IMR-90 (cell line): ENCODE measurements around the gene ZNF512. TPM values are rescaled to one million over a fixed set of nuclear protein-coding genes. Genes with fewer than 3 reads are reported as not detected.

Experiments used
- ATAC-seq: fragments of 200-7000 bp; cut with Tn5 transposase; 2 replicates; pipeline ENCODE4 v1.9.1; 2020; ENCODE audit warnings: low read depth, mild to moderate bottlenecking, moderate library complexity
- BruUV-seq: library from RNA; stranded (reverse); fragments of 400-500 nt; replicated peaks from 2 replicates; lab custom pipeline; 2021; lab: Mats Ljungman, UMichigan
- CTCF ChIA-PET: fragments of 300-600 bp; formaldehyde crosslinking; extraction: SDS; loops from one replicate; lab custom pipeline; 2021; ENCODE audit warnings: antibody characterized with exemption; lab: Yijun Ruan, JAX
- POLR2A ChIA-PET: fragments of 300-600 bp; sonication (Branson Sonifier 250); formaldehyde crosslinking; loops from one replicate; lab custom pipeline; 2022; ENCODE audit warnings: antibody characterized with exemption; ENCODE audit not compliant: unreplicated experiment; lab: Charles Lee
- DNase-seq: peaks from one replicate; pipeline ENCODE4 v3.0.0; 2013
- H2AFZ ChIP-seq: replicated peaks from 2 replicates; pipeline ENCODE3; 2013; ENCODE audit warnings: low read length, mild to moderate bottlenecking; ENCODE audit not compliant: poor library complexity
- H2AK5ac ChIP-seq: 2 replicates; pipeline ENCODE4 v1.6.1; 2013; ENCODE audit warnings: low read depth, low read length, inconsistent platforms
- H2AK9ac ChIP-seq: replicated peaks from 2 replicates; pipeline ENCODE3; 2013; ENCODE audit warnings: mild to moderate bottlenecking, low read depth, low read length, moderate library complexity; ENCODE audit not compliant: poor library complexity
- H2BK120ac ChIP-seq: 2 replicates; pipeline ENCODE4 v1.6.1; 2013; ENCODE audit warnings: low read depth, low read length, inconsistent platforms
- H2BK15ac ChIP-seq: 3 replicates; pipeline ENCODE4 v1.6.1; 2013; ENCODE audit warnings: low read depth, low read length, inconsistent platforms
- H2BK20ac ChIP-seq: 2 replicates; pipeline ENCODE4 v1.6.1; 2013; ENCODE audit warnings: low read depth, mild to moderate bottlenecking, inconsistent platforms, low read length, moderate library complexity
- H2BK5ac ChIP-seq: 2 replicates; pipeline ENCODE4 v1.6.1; 2013; ENCODE audit warnings: mild to moderate bottlenecking, low read depth, low read length, inconsistent platforms; ENCODE audit not compliant: poor library complexity, severe bottlenecking
- H3K14ac ChIP-seq: replicated peaks from 2 replicates; pipeline ENCODE4 v1.6.1; 2013; ENCODE audit warnings: low read depth, low read length, inconsistent platforms
- H3K18ac ChIP-seq: 2 replicates; pipeline ENCODE4 v1.6.1; 2013; ENCODE audit warnings: low read depth, low read length, control low read depth
- H3K23ac ChIP-seq: 2 replicates; pipeline ENCODE4 v1.6.1; 2013; ENCODE audit warnings: low read depth, low read length, inconsistent platforms
- H3K27ac ChIP-seq: 2 replicates; pipeline ENCODE4 v1.5.1; 2013; ENCODE audit warnings: mild to moderate bottlenecking, control low read depth, low read length; ENCODE audit not compliant: insufficient read depth
- H3K27me3 ChIP-seq: 2 replicates; pipeline ENCODE4 v1.6.1; 2013; ENCODE audit warnings: low read length; ENCODE audit not compliant: control insufficient read depth, insufficient read depth
- H3K36me3 ChIP-seq: 2 replicates; pipeline ENCODE4 v1.6.1; 2013; ENCODE audit warnings: low read length, mixed read lengths; ENCODE audit not compliant: control insufficient read depth, insufficient read depth
- H3K4ac ChIP-seq: 2 replicates; pipeline ENCODE4 v1.6.1; 2013; ENCODE audit warnings: low read depth, low read length, inconsistent platforms
- H3K4me1 ChIP-seq: 2 replicates; pipeline ENCODE4 v1.6.1; 2013; ENCODE audit warnings: low read length, mixed read lengths; ENCODE audit not compliant: control insufficient read depth, insufficient read depth
- H3K4me2 ChIP-seq: 2 replicates; pipeline ENCODE4 v1.6.1; 2013; ENCODE audit warnings: low read depth, mild to moderate bottlenecking, control low read depth, low read length, moderate library complexity
- H3K4me3 ChIP-seq: 2 replicates; pipeline ENCODE4 v1.5.1; 2013; ENCODE audit warnings: low read depth, mild to moderate bottlenecking, control low read depth, low read length, moderate library complexity; ENCODE audit not compliant: insufficient read depth
- H3K56ac ChIP-seq: 2 replicates; pipeline ENCODE4 v1.6.1; 2013; ENCODE audit warnings: low read length, inconsistent platforms; ENCODE audit not compliant: insufficient read depth; ENCODE audit errors: extremely low read depth
- H3K79me1 ChIP-seq, 2 experiments: 2 replicates each; pipeline ENCODE4 v1.6.1; 2013; ENCODE audit warnings: low read length in 2 of 2, inconsistent platforms in 1 of 2, low read depth in 1 of 2
- H3K9ac ChIP-seq: 2 replicates; pipeline ENCODE4 v1.6.1; 2013; ENCODE audit warnings: low read depth, low read length, control low read depth
- H3K9me1 ChIP-seq: 2 replicates; pipeline ENCODE4 v1.6.1; 2013; ENCODE audit warnings: low read length, inconsistent platforms; ENCODE audit not compliant: insufficient read depth
- H3K9me3 ChIP-seq: 2 replicates; pipeline ENCODE4 v1.6.1; 2013; ENCODE audit warnings: low read length; ENCODE audit not compliant: control insufficient read depth, insufficient read depth
- H4K20me1 ChIP-seq: 2 replicates; pipeline ENCODE4 v1.6.1; 2013; ENCODE audit warnings: low read length, inconsistent platforms; ENCODE audit not compliant: insufficient read depth
- H4K5ac ChIP-seq: 2 replicates; pipeline ENCODE4 v1.6.1; 2013; ENCODE audit warnings: mild to moderate bottlenecking, low read depth, low read length, control low read depth
- H4K8ac ChIP-seq, 2 experiments: 2 replicates each; pipeline ENCODE4 v1.6.1; 2013; ENCODE audit warnings: low read depth in 2 of 2, low read length in 2 of 2, control low read depth in 1 of 2, inconsistent platforms in 1 of 2
- H4K91ac ChIP-seq: 2 replicates; pipeline ENCODE4 v1.6.1; 2013; ENCODE audit warnings: low read depth, low read length, inconsistent platforms; ENCODE audit not compliant: insufficient read depth
- BHLHE40 ChIP-seq: fragments of 150-350 bp; IDR thresholded peaks from 2 replicates; pipeline ENCODE4 v1.6.1; 2016; ENCODE audit warnings: mild to moderate bottlenecking, low read depth, low read length
- ELK1 ChIP-seq: fragments of 150-350 bp; IDR thresholded peaks from 2 replicates; pipeline ENCODE4 v1.6.1; 2016; ENCODE audit warnings: low read depth, mild to moderate bottlenecking, low read length, moderate library complexity, borderline replicate concordance
- NFE2L2 ChIP-seq: fragments of 150-350 bp; IDR thresholded peaks from 2 replicates; pipeline ENCODE4 v1.6.1; 2016; ENCODE audit warnings: low read depth, mild to moderate bottlenecking, low read length
- POLR2A ChIP-seq: IDR thresholded peaks from 2 replicates; pipeline ENCODE4 v1.6.1; 2012; ENCODE audit warnings: mild to moderate bottlenecking, low read depth, low read length
- RAD21 ChIP-seq: IDR thresholded peaks from 2 replicates; pipeline ENCODE4 v1.6.1; 2012; ENCODE audit warnings: low read length, improper control_type of control experiment
- WGBS, 2 experiments: methylation state at CpG; one replicate each; pipeline versions ENCODE4 v1.1.5 to v1.1.7; 2013; ENCODE audit warnings: missing lambda C conversion rate in 2 of 2; ENCODE audit not compliant: insufficient read length in 1 of 2; ENCODE audit errors: extremely low coverage in 2 of 2; 5-methylcytosine and 5-hydroxymethylcytosine counted together
- dilution Hi-C: fragments of 300-500 bp; cut with HindIII; formaldehyde crosslinking; loops from one replicate; pipeline ENCODE4 v1.14.3; 2018; ENCODE audit warnings: low sequenced_read_pairs; ENCODE audit not compliant: unreplicated experiment
- in situ Hi-C: fragments of 300-500 bp; cut with MboI; formaldehyde crosslinking; loops from 3 replicates; pipeline ENCODE4 v1.14.3; 2019; ENCODE audit warnings: low sequenced_read_pairs, inconsistent platforms, mixed read lengths
- intact Hi-C: fragments of 100-400 bp; cut with micrococcal nuclease; formaldehyde crosslinking; loops from 2 replicates; pipeline ENCODE4 v1.10.0; 2022
- polyA plus RNA-seq, 3 experiments: library from polyadenylated mRNA; depleted of rRNA; stranded (reverse); fragments of >200 nt; gene quantifications; 2 replicates each; pipeline ENCODE4 v1.2.3, GENCODE V29; 2012; ENCODE audit warnings: low replicate concordance in 1 of 3
- total RNA-seq: library from RNA; depleted of rRNA; stranded (reverse); fragments of >200 nt; gene quantifications from 2 replicates; pipeline ENCODE4 v1.2.3, GENCODE V29; 2012

The ZNF512 gene
- total and polyA plus RNA-seq, 2 of the 4 experiments (the other 2 are of a cell fraction) = 25.8 to 56.5 TPM

DNA sequence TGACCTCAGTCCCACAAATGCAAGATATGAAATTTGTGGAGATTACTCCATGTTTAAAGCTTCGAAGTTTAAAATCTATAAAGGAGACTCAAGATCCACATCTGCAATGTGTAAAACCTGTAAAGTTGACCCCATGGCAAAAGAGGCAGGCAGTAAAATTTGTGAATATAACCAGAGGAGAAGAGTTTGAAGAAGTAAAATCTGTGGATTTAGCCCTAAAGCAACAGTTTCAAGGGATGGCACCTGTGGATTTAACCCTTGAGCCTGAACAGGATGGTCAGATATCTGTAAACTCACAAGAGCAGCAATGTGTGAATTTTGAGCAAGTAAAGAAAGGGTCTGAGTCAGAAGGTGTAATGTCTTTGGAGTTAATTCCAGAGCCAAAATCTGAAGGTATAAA lies 11.2 kb upstream of the ZNF512 start:
- Histone ChIP-seq H4K8ac (no peak overlapping the region), H3K56ac (no peak overlapping the region), H4K20me1 (no peaks in the 10 kb centered on the region), H2BK120ac (no peak overlapping the region), H3K18ac (no peak overlapping the region), H3K23ac (no peak overlapping the region), H4K91ac (no peak overlapping the region), H3K4ac (no peak overlapping the region), H2AK9ac (no peak overlapping the region), H4K5ac (no peak overlapping the region), H3K4me1 (peaks cover 2% of the 10 kb centered on the region; the same call in 1 of the 2 replicates), H3K9me3 (no peaks in the 10 kb centered on the region; the same call in 1 of the 2 replicates), H2BK5ac (no peak overlapping the region), H3K27ac (no peak overlapping the region), H2BK20ac (no peak overlapping the region), H3K27me3 (no peaks in the 10 kb centered on the region), H3K4me2 (no peak overlapping the region), H3K9ac (no peak overlapping the region), H3K36me3 (no peaks in the 10 kb centered on the region), H2AK5ac (no peak overlapping the region), H3K14ac (no peak overlapping the region), H2AFZ (no peak overlapping the region), H3K9me1 (0 out of 2 replicates have a peak, but pooled peaks cover 3% of the 10 kb centered on the region), H3K4me3 (no peak overlapping the region), H2BK15ac (no peak overlapping the region), H3K79me1 (peaks cover 0 to 4% of the 10 kb centered on the region in 2 experiments; a peak in 1 of 4 replicates)
- ATAC-seq (no peak), DNase-seq (no peak)
- in situ Hi-C loops (no loop called here), dilution Hi-C loops (no loop called here), intact Hi-C loops (no loop called here)
- no TSS peak for BruUV-seq
- WGBS, 2 experiments = no CpG with 5 or more reads among the region's 1 CpG
- TF ChIP-seq BHLHE40 = no peak
- no peak for TF ChIP-seq POLR2A
- TF ChIP-seq ELK1 = no peak
- TF ChIP-seq NFE2L2 = no peak
- no peak for TF ChIP-seq RAD21
- POLR2A ChIA-PET = no interaction called here
- CTCF ChIA-PET = no interaction called here
